HEK293 (cell line): ENCODE results near the gene ZNF829.

Experiments used
- CTCF ChIA-PET: fragments of 350-600 bp; formaldehyde crosslinking; extraction: SDS; loops from one replicate; lab custom pipeline; 2021; ENCODE audit warnings: antibody characterized with exemption; lab: Yijun Ruan, JAX
- POLR2A ChIA-PET: fragments of 300-600 bp; formaldehyde crosslinking; extraction: SDS; loops from one replicate; lab custom pipeline; 2020; ENCODE audit warnings: antibody characterized with exemption, inconsistent platforms; lab: Yijun Ruan, JAX
- H3K27ac ChIP-seq: fragments of 200-500 bp; sonication (Bioruptor generic); 2 replicates; pipeline ENCODE4 v1.5.1; 2014; ENCODE audit warnings: low read depth, low read length, control low read depth, inconsistent platforms; ENCODE audit errors: extremely low read depth
- H3K36me3 ChIP-seq, 2 experiments: fragments of 200-500 bp in 1 of 2; sonication (Bioruptor generic) in 1 of 2; 1 replicate in 1 of 2; 2 replicates in 1 of 2; pipeline ENCODE4 v1.5.1; 2014 to 2017; ENCODE audit warnings: inconsistent platforms in 2 of 2, low read length in 2 of 2; ENCODE audit not compliant: control insufficient read depth in 2 of 2, insufficient read depth in 1 of 2
- H3K4me1 ChIP-seq: fragments of 200-500 bp; sonication (Bioruptor generic); 2 replicates; pipeline ENCODE4 v1.5.1; 2014; ENCODE audit warnings: mild to moderate bottlenecking, low read length, inconsistent platforms; ENCODE audit not compliant: control insufficient read depth, insufficient read depth
- H3K4me3 ChIP-seq: 2 replicates; pipeline ENCODE4 v1.5.1; 2011; ENCODE audit warnings: low read depth, mild to moderate bottlenecking, control low read depth, low read length, moderate library complexity
- H3K9me3 ChIP-seq: fragments of 200-500 bp; sonication (Bioruptor generic); 2 replicates; pipeline ENCODE4 v1.5.1; 2014; ENCODE audit warnings: low read depth, low read length, inconsistent platforms; ENCODE audit not compliant: control insufficient read depth, insufficient read depth
- EGR2 ChIP-seq: fragments of 450-650 bp; formaldehyde crosslinking; IDR thresholded peaks from 2 replicates; pipeline ENCODE4 v1.5.1; 2016; ENCODE audit warnings: low read depth, missing biosample characterization, missing genetic modification characterization
- MEIS1 ChIP-seq: sonication (generic); formaldehyde crosslinking; IDR thresholded peaks from 2 replicates; pipeline ENCODE4 v1.8.1; 2022; ENCODE audit warnings: missing genetic modification reagents, mild to moderate bottlenecking, borderline replicate concordance
- SETDB1 ChIP-seq: IDR thresholded peaks from one replicate; pipeline ENCODE4 v1.6.1; 2017; ENCODE audit warnings: mild to moderate bottlenecking, low read length, moderate library complexity, mixed read lengths; ENCODE audit not compliant: insufficient read length
- ZBTB1 ChIP-seq: fragments of 450-650 bp; formaldehyde crosslinking; IDR thresholded peaks from 2 replicates; pipeline ENCODE4 v1.5.1; 2016; ENCODE audit warnings: missing biosample characterization, missing genetic modification characterization
- ZNF121 ChIP-seq: fragments of 450-650 bp; formaldehyde crosslinking; IDR thresholded peaks from 2 replicates; pipeline ENCODE4 v1.5.1; 2016; ENCODE audit warnings: missing biosample characterization, missing genetic modification characterization
- ZNF2 ChIP-seq: fragments of 450-650 bp; formaldehyde crosslinking; IDR thresholded peaks from 2 replicates; pipeline ENCODE4 v1.5.1; 2016; ENCODE audit warnings: missing biosample characterization, missing genetic modification characterization
- ZNF404 ChIP-seq: fragments of 450-650 bp; formaldehyde crosslinking; IDR thresholded peaks from 2 replicates; pipeline ENCODE4 v1.5.1; 2017; ENCODE audit warnings: missing biosample characterization, missing genetic modification characterization
- ZNF426 ChIP-seq: fragments of 450-650 bp; formaldehyde crosslinking; IDR thresholded peaks from 2 replicates; pipeline ENCODE4 v1.5.1; 2017; ENCODE audit warnings: missing biosample characterization, missing genetic modification characterization, mild to moderate bottlenecking, inconsistent platforms, moderate library complexity
- ZNF473 ChIP-seq: fragments of 450-650 bp; formaldehyde crosslinking; IDR thresholded peaks from 2 replicates; pipeline ENCODE4 v1.5.1; 2017; ENCODE audit warnings: missing biosample characterization, missing genetic modification characterization
- ZNF510 ChIP-seq: fragments of 450-650 bp; formaldehyde crosslinking; IDR thresholded peaks from 2 replicates; pipeline ENCODE4 v1.5.1; 2018; ENCODE audit warnings: mild to moderate bottlenecking, missing genetic modification characterization, missing biosample characterization; ENCODE audit not compliant: insufficient replicate concordance
- ZNF530 ChIP-seq: fragments of 450-650 bp; formaldehyde crosslinking; IDR thresholded peaks from 2 replicates; pipeline ENCODE4 v1.5.1; 2016; ENCODE audit warnings: low read depth, missing biosample characterization, missing genetic modification characterization
- ZNF610 ChIP-seq: fragments of 450-650 bp; formaldehyde crosslinking; IDR thresholded peaks from 2 replicates; pipeline ENCODE4 v1.5.1; 2016; ENCODE audit warnings: missing biosample characterization, missing genetic modification characterization, borderline replicate concordance
- ZNF626 ChIP-seq: fragments of 450-650 bp; sonication (Bioruptor Pico); formaldehyde crosslinking; IDR thresholded peaks from 2 replicates; pipeline ENCODE4 v1.5.1; 2018; ENCODE audit warnings: missing biosample characterization, missing genetic modification characterization, inconsistent platforms
- ZNF677 ChIP-seq: fragments of 450-650 bp; IDR thresholded peaks from 2 replicates; pipeline ENCODE4 v1.5.0; 2018; ENCODE audit warnings: missing biosample characterization, mild to moderate bottlenecking, missing genetic modification characterization, moderate library complexity
- ZNF768 ChIP-seq: fragments of 450-650 bp; formaldehyde crosslinking; IDR thresholded peaks from 2 replicates; pipeline ENCODE4 v1.5.1; 2018; ENCODE audit warnings: missing biosample characterization, mild to moderate bottlenecking, missing genetic modification characterization
- ZNF792 ChIP-seq: fragments of 450-650 bp; formaldehyde crosslinking; IDR thresholded peaks from 2 replicates; pipeline ENCODE4 v1.5.1; 2016; ENCODE audit warnings: missing biosample characterization, missing genetic modification characterization
- TF ChIP-seq, protein P1 (sequence below): fragments of 450-650 bp; formaldehyde crosslinking; IDR thresholded peaks from 2 replicates; pipeline ENCODE4 v1.5.1; 2017; ENCODE audit warnings: missing biosample characterization, missing genetic modification characterization
- TF ChIP-seq, protein P2 (sequence below): fragments of 450-650 bp; IDR thresholded peaks from 2 replicates; pipeline ENCODE4 v1.5.1; 2018; ENCODE audit warnings: missing biosample characterization, mild to moderate bottlenecking, missing genetic modification characterization
- TF ChIP-seq, protein P3 (sequence below): fragments of 450-650 bp; IDR thresholded peaks from 2 replicates; pipeline ENCODE4 v1.5.1; 2018; ENCODE audit warnings: missing biosample characterization, missing genetic modification characterization
- TF ChIP-seq, protein P4 (sequence below): fragments of 450-650 bp; formaldehyde crosslinking; IDR thresholded peaks from 2 replicates; pipeline ENCODE4 v1.5.1; 2016; ENCODE audit warnings: missing biosample characterization, missing genetic modification characterization
- TF ChIP-seq, protein P5 (sequence below): fragments of 450-650 bp; formaldehyde crosslinking; IDR thresholded peaks from 2 replicates; pipeline ENCODE4 v1.5.1; 2016; ENCODE audit warnings: missing biosample characterization, missing genetic modification characterization
- TF ChIP-seq, protein P6 (sequence below): fragments of 450-650 bp; formaldehyde crosslinking; IDR thresholded peaks from 2 replicates; pipeline ENCODE4 v1.5.0; 2017; ENCODE audit warnings: missing biosample characterization, missing genetic modification characterization, borderline replicate concordance

The ZNF829 gene

DNA sequence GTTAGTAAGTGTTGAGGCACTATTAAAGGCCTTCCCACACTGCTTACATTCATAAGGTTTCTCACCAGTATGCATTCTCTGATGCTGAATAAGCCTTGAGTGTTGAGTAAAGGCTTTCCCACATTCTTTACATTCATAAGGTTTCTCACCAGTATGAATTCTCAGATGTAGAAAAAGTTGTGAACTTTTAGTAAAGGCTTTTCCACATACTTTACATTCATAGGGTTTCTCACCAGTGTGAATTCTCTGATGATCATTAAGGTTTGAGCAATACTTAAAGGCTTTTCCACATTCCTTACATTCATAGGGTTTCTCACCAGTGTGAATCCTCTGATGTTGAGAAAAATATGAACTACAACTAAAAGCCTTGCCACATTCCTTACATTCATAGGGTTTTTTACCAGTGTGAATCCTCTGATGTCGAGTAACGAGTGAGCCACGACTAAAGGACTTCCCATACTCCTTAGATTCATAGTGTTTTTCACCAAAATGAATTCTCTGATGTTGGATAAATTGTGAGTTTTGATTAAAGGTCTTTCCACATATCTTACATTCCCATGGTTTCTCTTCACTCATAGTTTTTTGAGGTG lies 24.2 kb downstream of the ZNF829 start:
- Histone ChIP-seq H3K9me3 (peaks cover 69% of the 10 kb centered on the region), H3K36me3 (peaks cover 65 to 72% of the 10 kb centered on the region in 2 experiments), H3K27ac (no peak overlapping the region), H3K4me1 (no peaks in the 10 kb centered on the region), H3K4me3 (no peak overlapping the region)
- POLR2A ChIA-PET = no interaction called here
- CTCF ChIA-PET = no interaction called here
- TF ChIP-seq, protein P1, sequence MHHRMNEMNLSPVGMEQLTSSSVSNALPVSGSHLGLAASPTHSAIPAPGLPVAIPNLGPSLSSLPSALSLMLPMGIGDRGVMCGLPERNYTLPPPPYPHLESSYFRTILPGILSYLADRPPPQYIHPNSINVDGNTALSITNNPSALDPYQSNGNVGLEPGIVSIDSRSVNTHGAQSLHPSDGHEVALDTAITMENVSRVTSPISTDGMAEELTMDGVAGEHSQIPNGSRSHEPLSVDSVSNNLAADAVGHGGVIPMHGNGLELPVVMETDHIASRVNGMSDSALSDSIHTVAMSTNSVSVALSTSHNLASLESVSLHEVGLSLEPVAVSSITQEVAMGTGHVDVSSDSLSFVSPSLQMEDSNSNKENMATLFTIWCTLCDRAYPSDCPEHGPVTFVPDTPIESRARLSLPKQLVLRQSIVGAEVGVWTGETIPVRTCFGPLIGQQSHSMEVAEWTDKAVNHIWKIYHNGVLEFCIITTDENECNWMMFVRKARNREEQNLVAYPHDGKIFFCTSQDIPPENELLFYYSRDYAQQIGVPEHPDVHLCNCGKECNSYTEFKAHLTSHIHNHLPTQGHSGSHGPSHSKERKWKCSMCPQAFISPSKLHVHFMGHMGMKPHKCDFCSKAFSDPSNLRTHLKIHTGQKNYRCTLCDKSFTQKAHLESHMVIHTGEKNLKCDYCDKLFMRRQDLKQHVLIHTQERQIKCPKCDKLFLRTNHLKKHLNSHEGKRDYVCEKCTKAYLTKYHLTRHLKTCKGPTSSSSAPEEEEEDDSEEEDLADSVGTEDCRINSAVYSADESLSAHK (tag by site-specific recombination) = no peak
- TF ChIP-seq, protein P2, sequence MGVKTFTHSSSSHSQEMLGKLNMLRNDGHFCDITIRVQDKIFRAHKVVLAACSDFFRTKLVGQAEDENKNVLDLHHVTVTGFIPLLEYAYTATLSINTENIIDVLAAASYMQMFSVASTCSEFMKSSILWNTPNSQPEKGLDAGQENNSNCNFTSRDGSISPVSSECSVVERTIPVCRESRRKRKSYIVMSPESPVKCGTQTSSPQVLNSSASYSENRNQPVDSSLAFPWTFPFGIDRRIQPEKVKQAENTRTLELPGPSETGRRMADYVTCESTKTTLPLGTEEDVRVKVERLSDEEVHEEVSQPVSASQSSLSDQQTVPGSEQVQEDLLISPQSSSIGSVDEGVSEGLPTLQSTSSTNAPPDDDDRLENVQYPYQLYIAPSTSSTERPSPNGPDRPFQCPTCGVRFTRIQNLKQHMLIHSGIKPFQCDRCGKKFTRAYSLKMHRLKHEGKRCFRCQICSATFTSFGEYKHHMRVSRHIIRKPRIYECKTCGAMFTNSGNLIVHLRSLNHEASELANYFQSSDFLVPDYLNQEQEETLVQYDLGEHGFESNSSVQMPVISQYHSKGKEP (tag by site-specific recombination) = no peak
- TF ChIP-seq, protein P3, sequence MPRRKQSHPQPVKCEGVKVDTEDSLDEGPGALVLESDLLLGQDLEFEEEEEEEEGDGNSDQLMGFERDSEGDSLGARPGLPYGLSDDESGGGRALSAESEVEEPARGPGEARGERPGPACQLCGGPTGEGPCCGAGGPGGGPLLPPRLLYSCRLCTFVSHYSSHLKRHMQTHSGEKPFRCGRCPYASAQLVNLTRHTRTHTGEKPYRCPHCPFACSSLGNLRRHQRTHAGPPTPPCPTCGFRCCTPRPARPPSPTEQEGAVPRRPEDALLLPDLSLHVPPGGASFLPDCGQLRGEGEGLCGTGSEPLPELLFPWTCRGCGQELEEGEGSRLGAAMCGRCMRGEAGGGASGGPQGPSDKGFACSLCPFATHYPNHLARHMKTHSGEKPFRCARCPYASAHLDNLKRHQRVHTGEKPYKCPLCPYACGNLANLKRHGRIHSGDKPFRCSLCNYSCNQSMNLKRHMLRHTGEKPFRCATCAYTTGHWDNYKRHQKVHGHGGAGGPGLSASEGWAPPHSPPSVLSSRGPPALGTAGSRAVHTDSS (tag by site-specific recombination) = no peak
- no peak for TF ChIP-seq EGR2 (tag by site-specific recombination)
- no peak for TF ChIP-seq ZNF473
- TF ChIP-seq MEIS1 (CRISPR knock-in tag) = no peak
- no peak for TF ChIP-seq ZNF404
- TF ChIP-seq, protein P4, sequence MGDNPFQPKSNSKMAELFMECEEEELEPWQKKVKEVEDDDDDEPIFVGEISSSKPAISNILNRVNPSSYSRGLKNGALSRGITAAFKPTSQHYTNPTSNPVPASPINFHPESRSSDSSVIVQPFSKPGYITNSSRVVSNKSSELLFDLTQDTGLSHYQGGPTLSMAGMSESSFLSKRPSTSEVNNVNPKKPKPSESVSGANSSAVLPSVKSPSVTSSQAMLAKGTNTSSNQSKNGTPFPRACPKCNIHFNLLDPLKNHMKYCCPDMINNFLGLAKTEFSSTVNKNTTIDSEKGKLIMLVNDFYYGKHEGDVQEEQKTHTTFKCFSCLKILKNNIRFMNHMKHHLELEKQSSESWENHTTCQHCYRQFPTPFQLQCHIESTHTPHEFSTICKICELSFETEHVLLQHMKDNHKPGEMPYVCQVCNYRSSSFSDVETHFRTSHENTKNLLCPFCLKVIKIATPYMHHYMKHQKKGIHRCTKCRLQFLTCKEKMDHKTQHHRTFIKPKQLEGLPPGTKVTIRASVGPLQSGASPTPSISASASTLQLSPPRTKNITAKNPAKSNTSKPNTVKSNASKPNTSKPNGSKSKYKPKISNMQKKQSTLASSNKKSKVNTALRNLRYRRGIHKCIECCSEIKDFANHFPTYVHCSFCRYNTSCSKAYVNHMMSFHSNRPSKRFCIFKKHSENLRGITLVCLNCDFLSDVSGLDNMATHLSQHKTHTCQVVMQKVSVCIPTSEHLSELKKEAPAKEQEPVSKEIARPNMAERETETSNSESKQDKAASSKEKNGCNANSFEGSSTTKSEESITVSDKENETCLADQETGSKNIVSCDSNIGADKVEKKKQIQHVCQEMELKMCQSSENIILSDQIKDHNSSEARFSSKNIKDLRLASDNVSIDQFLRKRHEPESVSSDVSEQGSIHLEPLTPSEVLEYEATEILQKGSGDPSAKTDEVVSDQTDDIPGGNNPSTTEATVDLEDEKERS (tag by site-specific recombination) = no peak
- TF ChIP-seq ZNF610 (tag by site-specific recombination) = peak; percentile 50; the same call in 1 of the 2 replicates
- TF ChIP-seq ZNF426 = no peak
- TF ChIP-seq ZNF768 (tag by site-specific recombination) = no peak
- peak; percentile 100 for TF ChIP-seq SETDB1
- TF ChIP-seq ZNF677 (tag by site-specific recombination) = no peak
- TF ChIP-seq, protein P5, sequence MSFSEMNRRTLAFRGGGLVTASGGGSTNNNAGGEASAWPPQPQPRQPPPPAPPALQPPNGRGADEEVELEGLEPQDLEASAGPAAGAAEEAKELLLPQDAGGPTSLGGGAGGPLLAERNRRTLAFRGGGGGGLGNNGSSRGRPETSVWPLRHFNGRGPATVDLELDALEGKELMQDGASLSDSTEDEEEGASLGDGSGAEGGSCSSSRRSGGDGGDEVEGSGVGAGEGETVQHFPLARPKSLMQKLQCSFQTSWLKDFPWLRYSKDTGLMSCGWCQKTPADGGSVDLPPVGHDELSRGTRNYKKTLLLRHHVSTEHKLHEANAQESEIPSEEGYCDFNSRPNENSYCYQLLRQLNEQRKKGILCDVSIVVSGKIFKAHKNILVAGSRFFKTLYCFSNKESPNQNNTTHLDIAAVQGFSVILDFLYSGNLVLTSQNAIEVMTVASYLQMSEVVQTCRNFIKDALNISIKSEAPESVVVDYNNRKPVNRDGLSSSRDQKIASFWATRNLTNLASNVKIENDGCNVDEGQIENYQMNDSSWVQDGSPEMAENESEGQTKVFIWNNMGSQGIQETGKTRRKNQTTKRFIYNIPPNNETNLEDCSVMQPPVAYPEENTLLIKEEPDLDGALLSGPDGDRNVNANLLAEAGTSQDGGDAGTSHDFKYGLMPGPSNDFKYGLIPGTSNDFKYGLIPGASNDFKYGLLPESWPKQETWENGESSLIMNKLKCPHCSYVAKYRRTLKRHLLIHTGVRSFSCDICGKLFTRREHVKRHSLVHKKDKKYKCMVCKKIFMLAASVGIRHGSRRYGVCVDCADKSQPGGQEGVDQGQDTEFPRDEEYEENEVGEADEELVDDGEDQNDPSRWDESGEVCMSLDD (tag by site-specific recombination) = no peak
- TF ChIP-seq ZNF121 (tag by site-specific recombination) = no peak
- TF ChIP-seq ZNF792 (tag by site-specific recombination) = no peak
- TF ChIP-seq ZNF2 (tag by site-specific recombination) = no peak
- TF ChIP-seq, protein P6, sequence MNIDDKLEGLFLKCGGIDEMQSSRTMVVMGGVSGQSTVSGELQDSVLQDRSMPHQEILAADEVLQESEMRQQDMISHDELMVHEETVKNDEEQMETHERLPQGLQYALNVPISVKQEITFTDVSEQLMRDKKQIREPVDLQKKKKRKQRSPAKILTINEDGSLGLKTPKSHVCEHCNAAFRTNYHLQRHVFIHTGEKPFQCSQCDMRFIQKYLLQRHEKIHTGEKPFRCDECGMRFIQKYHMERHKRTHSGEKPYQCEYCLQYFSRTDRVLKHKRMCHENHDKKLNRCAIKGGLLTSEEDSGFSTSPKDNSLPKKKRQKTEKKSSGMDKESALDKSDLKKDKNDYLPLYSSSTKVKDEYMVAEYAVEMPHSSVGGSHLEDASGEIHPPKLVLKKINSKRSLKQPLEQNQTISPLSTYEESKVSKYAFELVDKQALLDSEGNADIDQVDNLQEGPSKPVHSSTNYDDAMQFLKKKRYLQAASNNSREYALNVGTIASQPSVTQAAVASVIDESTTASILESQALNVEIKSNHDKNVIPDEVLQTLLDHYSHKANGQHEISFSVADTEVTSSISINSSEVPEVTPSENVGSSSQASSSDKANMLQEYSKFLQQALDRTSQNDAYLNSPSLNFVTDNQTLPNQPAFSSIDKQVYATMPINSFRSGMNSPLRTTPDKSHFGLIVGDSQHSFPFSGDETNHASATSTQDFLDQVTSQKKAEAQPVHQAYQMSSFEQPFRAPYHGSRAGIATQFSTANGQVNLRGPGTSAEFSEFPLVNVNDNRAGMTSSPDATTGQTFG = no peak
- no peak for TF ChIP-seq ZNF530 (tag by site-specific recombination)
- TF ChIP-seq ZBTB1 (tag by site-specific recombination) = no peak
- peak; percentile 31 for TF ChIP-seq ZNF510 (tag by site-specific recombination)
- 0 out of 2 replicates have a peak, but pooled peaks have one; percentile 47 for TF ChIP-seq ZNF626 (tag by site-specific recombination)
